Heart right ventricle (tissue), 16 donors: ENCODE data around the gene UNC93A. TPM values are rescaled to one million over a fixed set of nuclear protein-coding genes. Genes with fewer than 3 reads are reported as not detected.

Experiments
- ATAC-seq, 8 donors: fragments of 200-7000 bp; cut with Tn5 transposase; one replicate each; pipeline ENCODE4 v1.9.1; 2020; ENCODE audit warnings: mild to moderate bottlenecking in 8 of 8, moderate library complexity in 8 of 8, moderate number of reproducible peaks in 1 of 8
- DNase-seq, 2 donors: peaks; one replicate each; pipeline ENCODE4 v3.0.0-alpha.2; 2020
- H3K27ac ChIP-seq, 10 donors: fragments of 200-600 bp; sonication (generic) in 2 of 10; one replicate each; pipeline versions ENCODE4 v1.5.0 to v1.8.0; 2020 to 2022; ENCODE audit warnings: mild to moderate bottlenecking in 3 of 10
- H3K27me3 ChIP-seq, 7 donors: fragments of 200-600 bp; one replicate each; pipeline ENCODE4 v1.8.0; 2021 to 2022; ENCODE audit warnings: mild to moderate bottlenecking in 2 of 7
- H3K36me3 ChIP-seq, 9 donors: fragments of 200-600 bp; sonication (generic) in 1 of 9; one replicate each; pipeline versions ENCODE4 v1.5.0 to v1.8.0; 2020 to 2022; ENCODE audit warnings: mild to moderate bottlenecking in 2 of 9
- H3K4me1 ChIP-seq, 9 donors: fragments of 200-600 bp; sonication (generic) in 1 of 9; one replicate each; pipeline versions ENCODE4 v1.5.0 to v1.8.0; 2020 to 2022; ENCODE audit warnings: mild to moderate bottlenecking in 4 of 9
- H3K4me3 ChIP-seq, 10 donors: fragments of 200-600 bp; sonication (generic) in 2 of 10; one replicate each; pipeline versions ENCODE4 v1.5.0 to v1.8.0; 2020 to 2022; ENCODE audit warnings: mild to moderate bottlenecking in 7 of 10, moderate library complexity in 2 of 10
- H3K9me3 ChIP-seq, 11 donors: fragments of 200-600 bp in 10 of 11; sonication (generic) in 2 of 11; one replicate each; pipeline versions ENCODE4 v1.5.0 to v1.8.0; 2013 to 2022; ENCODE audit warnings: mild to moderate bottlenecking in 2 of 11, control low read depth in 1 of 11, moderate library complexity in 1 of 11
- WGBS, 2 donors: extraction: QIAGEN DNeasy Blood & Tissue Kit; methylation state at CpG; one replicate each; pipeline ENCODE4 v1.1.7; 2013; ENCODE audit warnings: inconsistent platforms in 1 of 2; 5-methylcytosine and 5-hydroxymethylcytosine counted together
- intact Hi-C, 10 donors: fragments of 100-400 bp; cut with DNase I; formaldehyde crosslinking; loops; one replicate each; pipeline versions ENCODE4 v1.11.1 to v1.14.2; 2022
- polyA plus RNA-seq, 2 donors: library from polyadenylated mRNA; stranded (reverse); fragments of 200-250 nt; gene quantifications; one replicate each; pipeline ENCODE4 v1.2.3, GENCODE V29; 2013
- total RNA-seq, 10 donors: library from RNA; stranded (reverse); fragmentation: NEBNext Ultra II Directional in 3 of 10; extraction: Animal tissue kit (Norgen Biotek cat#: 25700) in 3 of 10; gene quantifications; one replicate each; pipeline versions ENCODE4 v1.2.1 to v1.2.4, GENCODE V29; 2021 to 2023
- TF ChIP-seq, protein P1 (sequence below), 9 donors: fragments of 200-600 bp; sonication (generic) in 2 of 9; IDR thresholded peaks; one replicate each; pipeline versions ENCODE4 v1.5.0 to v1.8.0; 2021 to 2022; ENCODE audit warnings: antibody characterized with exemption in 9 of 9, mild to moderate bottlenecking in 5 of 9, moderate library complexity in 1 of 9
- donor health status: Arrhythmogenic right ventricular cardiomyopathy.
- donor health status: ischemic (EF 13 %, LVEDD 7.1; RV severe dilation, severe dysfunction).
- donor health status: healthy with polysubstance abuse.
- donor health status: DM: no; HTN: yes; CAD: no.
- donor health status: DM: no; HTN: no; CAD: no.
- donor health status: ischemic (EF 25% LVEDD 6.9; RV normal size, moderate dysfunction).
- donor health status: ischemic (EF 25% LVEDD 5.7; RV mildly dilated, moderate dysfunction).
- donor health status: healthy.
- donor health status: DM: yes; HTN: yes; CAD: no.
- donor health status: Ischemic cardiomyopathy.
- donor health status: ischemic (EF 35%, LVEDD 5.7; RV mildly dilated, moderate dysfunction).
- donor health status: nonischemic (EF 11% LVEDD 7.7; RV severe dilation, severe dysfunction).
- donor health status: DM: yes; HTN: yes; CAD: no.
- donor health status: PGD.
- donor health status: ischemic (EF 29% LVEDD 5.4; RV normal size, mild dysfunction).
- donor health status: nonischemic (EF 23%, LVEDD 6.1; RV moderate dilation, normal function).

Gene UNC93A
- total and polyA plus RNA-seq, 12 donors = not detected

DNA sequence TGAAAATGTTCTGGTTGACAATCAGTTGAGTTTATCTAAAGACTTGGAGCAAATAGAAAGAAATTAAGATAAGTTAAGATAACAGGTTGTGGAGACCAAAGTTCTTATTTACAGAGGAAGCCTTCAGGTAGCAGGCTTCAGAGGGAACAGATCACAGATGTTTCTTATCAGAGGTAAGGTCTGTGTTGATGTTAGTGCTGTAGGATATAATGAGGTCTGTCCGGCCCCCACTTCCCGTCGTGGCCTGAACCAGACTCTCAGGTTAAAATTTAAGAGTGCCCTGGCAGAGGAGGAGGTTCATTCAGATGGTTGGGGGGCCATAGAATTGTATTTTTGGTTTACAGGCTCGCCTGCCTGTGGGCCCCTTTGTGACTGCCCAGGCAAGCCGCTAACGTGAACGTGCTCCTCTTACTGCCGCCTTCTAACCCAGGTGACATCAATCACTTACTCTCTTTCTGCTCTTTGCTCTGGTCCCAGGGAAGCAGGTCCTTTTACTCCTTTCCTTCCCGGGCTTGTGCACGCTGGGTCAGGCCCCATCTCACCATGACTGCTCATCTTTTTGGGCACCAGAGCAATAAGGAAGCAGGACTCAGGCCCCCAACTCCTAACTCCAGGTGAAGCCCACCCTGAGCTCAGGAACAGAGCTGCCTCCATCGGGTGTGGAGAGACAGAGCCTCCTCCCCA, 18.3 kb upstream of the UNC93A start:
- H3K36me3 ChIP-seq = no peaks in the 10 kb centered on the region
- intact Hi-C loops = no loop called here
- no peaks in the 10 kb centered on the region for H3K9me3 ChIP-seq
- DNase-seq = no peak
- peaks cover 0 to 37% (median 13%) of the 10 kb centered on the region in 7 donors for H3K27me3 ChIP-seq
- TF ChIP-seq, protein P1, sequence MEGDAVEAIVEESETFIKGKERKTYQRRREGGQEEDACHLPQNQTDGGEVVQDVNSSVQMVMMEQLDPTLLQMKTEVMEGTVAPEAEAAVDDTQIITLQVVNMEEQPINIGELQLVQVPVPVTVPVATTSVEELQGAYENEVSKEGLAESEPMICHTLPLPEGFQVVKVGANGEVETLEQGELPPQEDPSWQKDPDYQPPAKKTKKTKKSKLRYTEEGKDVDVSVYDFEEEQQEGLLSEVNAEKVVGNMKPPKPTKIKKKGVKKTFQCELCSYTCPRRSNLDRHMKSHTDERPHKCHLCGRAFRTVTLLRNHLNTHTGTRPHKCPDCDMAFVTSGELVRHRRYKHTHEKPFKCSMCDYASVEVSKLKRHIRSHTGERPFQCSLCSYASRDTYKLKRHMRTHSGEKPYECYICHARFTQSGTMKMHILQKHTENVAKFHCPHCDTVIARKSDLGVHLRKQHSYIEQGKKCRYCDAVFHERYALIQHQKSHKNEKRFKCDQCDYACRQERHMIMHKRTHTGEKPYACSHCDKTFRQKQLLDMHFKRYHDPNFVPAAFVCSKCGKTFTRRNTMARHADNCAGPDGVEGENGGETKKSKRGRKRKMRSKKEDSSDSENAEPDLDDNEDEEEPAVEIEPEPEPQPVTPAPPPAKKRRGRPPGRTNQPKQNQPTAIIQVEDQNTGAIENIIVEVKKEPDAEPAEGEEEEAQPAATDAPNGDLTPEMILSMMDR (IDR thresholded peaks at IDR 0.05) = no peak
- no peak for ATAC-seq
- no peak overlapping the region for H3K4me3 ChIP-seq
- WGBS, 2 donors = 87% methylated on average over 11 of the region's 11 CpGs
- H3K27ac ChIP-seq = no peak overlapping the region
- no peaks in the 10 kb centered on the region for H3K4me1 ChIP-seq

DNA sequence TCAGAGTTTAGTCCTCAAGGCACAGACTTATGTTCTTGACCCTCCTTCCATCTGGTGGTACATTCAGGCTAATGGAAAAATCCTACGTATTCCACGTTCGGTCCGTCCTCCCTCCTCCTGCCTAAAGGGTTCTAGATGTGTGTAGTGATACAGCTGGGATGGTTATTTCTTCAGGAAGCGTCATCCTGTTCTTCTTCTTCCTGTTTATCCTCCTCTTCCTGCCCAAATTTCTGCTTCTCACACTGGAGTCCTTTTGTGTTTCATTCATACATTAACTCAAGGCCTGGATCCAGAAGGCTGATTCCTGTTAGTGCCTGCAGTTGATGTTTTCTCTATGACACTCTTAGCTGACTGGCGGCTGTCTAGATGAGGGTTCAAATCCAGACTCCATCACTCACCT, 16.8 kb upstream of the UNC93A start:
- DNase-seq = no peak
- Histone ChIP-seq H3K4me1 (no peaks in the 10 kb centered on the region), H3K9me3 (no peaks in the 10 kb centered on the region), H3K4me3 (no peak overlapping the region), H3K27me3 (peaks cover 0 to 48% (median 17%) of the 10 kb centered on the region in 7 donors), H3K27ac (no peak overlapping the region), H3K36me3 (no peaks in the 10 kb centered on the region)
- TF ChIP-seq, protein P1 (IDR thresholded peaks at IDR 0.05) = no peak
- ATAC-seq = no peak
- intact Hi-C loops = no loop called here
- WGBS, 2 donors = 84 to 85% methylated on average over 6 of the region's 6 CpGs

DNA sequence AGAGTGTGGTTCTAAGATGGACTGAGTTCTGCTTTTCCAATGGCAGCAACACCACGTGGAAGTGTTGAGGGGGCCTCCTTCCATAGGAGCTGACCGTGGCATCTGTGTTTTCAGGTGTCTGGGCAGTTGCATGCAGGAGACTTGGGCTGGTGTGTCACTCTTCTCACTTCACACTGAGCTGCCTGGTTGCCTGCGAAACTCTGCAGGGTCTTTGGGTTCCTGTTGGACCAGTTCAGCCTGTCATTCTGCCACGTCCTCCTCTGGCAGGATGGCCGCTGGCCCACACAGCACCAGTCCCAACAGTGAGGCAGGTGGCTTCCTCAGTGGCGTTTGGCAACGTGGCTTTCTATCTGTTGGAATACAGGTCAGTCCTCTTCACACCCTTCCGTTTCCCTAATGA, 16.1 kb upstream of the UNC93A start:
- intact Hi-C loops = no loop called here

DNA sequence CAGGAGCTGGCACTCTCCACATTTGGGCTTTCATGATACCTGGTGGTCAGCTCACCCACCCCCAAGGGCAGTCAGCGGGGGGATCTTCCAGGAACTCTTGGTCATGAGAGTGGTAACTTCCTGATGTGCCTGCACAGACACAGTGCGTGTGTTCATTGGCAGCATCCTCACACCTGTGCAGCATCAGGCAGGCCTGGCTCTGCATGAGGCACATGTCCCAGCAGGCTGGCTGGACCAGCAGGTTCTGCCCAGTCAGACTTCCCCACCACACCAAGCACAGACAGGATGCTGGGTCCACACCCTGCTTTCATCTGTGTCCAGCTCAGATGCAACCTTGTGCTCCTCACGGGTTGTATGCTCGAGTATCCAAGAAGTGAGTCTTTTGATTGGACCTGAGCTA, 15.7 kb upstream of the UNC93A start:
- no peaks in the 10 kb centered on the region for H3K9me3 ChIP-seq
- ATAC-seq (no peak), DNase-seq (no peak)
- H3K4me1 ChIP-seq = no peaks in the 10 kb centered on the region
- H3K36me3 ChIP-seq = no peaks in the 10 kb centered on the region
- H3K4me3 ChIP-seq = no peak overlapping the region
- TF ChIP-seq, protein P1 (IDR thresholded peaks at IDR 0.05) = no peak
- H3K27ac ChIP-seq = no peak overlapping the region
- 73 to 84% methylated on average over 4 of the region's 4 CpGs for WGBS, 2 donors
- peaks cover 0 to 39% (median 17%) of the 10 kb centered on the region in 7 donors for H3K27me3 ChIP-seq
- intact Hi-C loops = no loop called here

More for the DNA sequence above, 16.1 kb upstream of the UNC93A start:
- Histone ChIP-seq H3K27ac (no peak overlapping the region), H3K9me3 (no peaks in the 10 kb centered on the region), H3K36me3 (no peaks in the 10 kb centered on the region), H3K27me3 (peaks cover 0 to 44% (median 17%) of the 10 kb centered on the region in 7 donors), H3K4me3 (no peak overlapping the region), H3K4me1 (no peaks in the 10 kb centered on the region)
- no peak for DNase-seq
- TF ChIP-seq, protein P1 (IDR thresholded peaks at IDR 0.05) = no peak
- no peak for ATAC-seq
- WGBS, 2 donors = 85 to 88% methylated on average over 8 of the region's 8 CpGs
